ENCODE data around the gene FTO.

- TF ChIP-seq EZH2phosphoT487 (IDR thresholded peaks at IDR 0.05; ENCODE audit: low read depth, severe bottlenecking, unreplicated experiment) (no peak), EZH2 (IDR thresholded peaks at IDR 0.05; ENCODE audit: borderline replicate concordance) (no peak)
These were observed 386.6 kb downstream of the FTO start for GRCh38 chr16:54090602-54091001.

Measured in hepatocyte (in vitro differentiated cells).